Measurements from ENCODE around the gene DEPDC1.

Gene DEPDC1

DNA sequence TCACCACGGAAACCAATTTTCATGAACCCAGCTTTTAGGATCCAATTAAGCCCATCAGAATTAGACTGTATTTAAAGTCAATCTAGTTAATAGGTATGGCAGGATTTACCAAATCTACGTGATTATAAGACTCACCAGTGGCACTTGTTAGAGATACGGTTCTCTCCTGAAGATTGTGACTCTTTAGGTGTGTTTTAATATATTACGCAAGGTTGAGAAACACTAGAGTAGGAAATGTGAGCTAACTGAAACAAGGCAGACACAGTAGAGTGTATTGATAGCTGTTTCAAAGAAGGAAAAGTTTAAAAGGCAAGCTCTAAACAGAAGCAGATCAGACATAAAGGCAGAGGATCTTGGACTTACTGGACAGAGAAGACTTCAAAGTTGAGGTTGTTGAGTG is 35.9 kb downstream of the DEPDC1 start:
- no peak overlapping the region for H3K4me2 ChIP-seq (ENCODE audit: low read length)
- no peaks in the 10 kb centered on the region for H3K9me3 ChIP-seq (ENCODE audit: low read length)
- no peaks in the 10 kb centered on the region for H3K27me3 ChIP-seq (ENCODE audit: insufficient read depth, low read length)
- H3K36me3 ChIP-seq (ENCODE audit: insufficient read depth, low read length), result no peaks in the 10 kb centered on the region
- no peaks in the 10 kb centered on the region for H3K79me2 ChIP-seq (ENCODE audit: insufficient read depth, low read length)
- no peak overlapping the region for H3K9ac ChIP-seq (ENCODE audit: low read length)
- no peaks in the 10 kb centered on the region for H4K20me1 ChIP-seq (ENCODE audit: insufficient read depth, low read length)
- H2AFZ ChIP-seq (ENCODE audit: low read length), result no peak overlapping the region
- TF ChIP-seq CTCF (IDR thresholded peaks at IDR 0.05; ENCODE audit: low read length) (no peak), EZH2 (IDR thresholded peaks at IDR 0.05; ENCODE audit: borderline replicate concordance, low read length) (no peak)
- H3K4me1 ChIP-seq (ENCODE audit: insufficient read depth, low read length, severe bottlenecking), result no peaks in the 10 kb centered on the region
- no peaks in the 10 kb centered on the region for H3F3A ChIP-seq (ENCODE audit: insufficient read depth, low read length)
- H3K27ac ChIP-seq (ENCODE audit: low read depth, low read length, poor library complexity, severe bottlenecking), result no peak overlapping the region
- H3K9me2 ChIP-seq (ENCODE audit: low read depth, low read length), result no peaks in the 10 kb centered on the region
- H3K4me3 ChIP-seq (ENCODE audit: low read depth, low read length, poor library complexity, severe bottlenecking), result no peak overlapping the region

GRCh38 chr1:68459796-68460195 is 37.1 kb downstream of the DEPDC1 start:
- Histone ChIP-seq H3K4me3 (ENCODE audit: low read depth, low read length, poor library complexity, severe bottlenecking) (no peak overlapping the region), H3K4me1 (ENCODE audit: insufficient read depth, low read length, severe bottlenecking) (no peaks in the 10 kb centered on the region), H3K79me2 (ENCODE audit: insufficient read depth, low read length) (no peaks in the 10 kb centered on the region), H3K27me3 (ENCODE audit: insufficient read depth, low read length) (no peaks in the 10 kb centered on the region), H3K4me2 (ENCODE audit: low read length) (no peak overlapping the region), H3K9me3 (ENCODE audit: low read length) (no peaks in the 10 kb centered on the region), H2AFZ (ENCODE audit: low read length) (no peak overlapping the region), H3K36me3 (ENCODE audit: insufficient read depth, low read length) (no peaks in the 10 kb centered on the region), H3K9me2 (ENCODE audit: low read depth, low read length) (no peaks in the 10 kb centered on the region), H3K27ac (ENCODE audit: low read depth, low read length, poor library complexity, severe bottlenecking) (no peak overlapping the region), H3F3A (ENCODE audit: insufficient read depth, low read length) (no peaks in the 10 kb centered on the region), H3K9ac (ENCODE audit: low read length) (no peak overlapping the region), H4K20me1 (ENCODE audit: insufficient read depth, low read length) (no peaks in the 10 kb centered on the region)
- TF ChIP-seq EZH2 (IDR thresholded peaks at IDR 0.05; ENCODE audit: borderline replicate concordance, low read length) (no peak), CTCF (IDR thresholded peaks at IDR 0.05; ENCODE audit: low read length) (no peak)

DNA sequence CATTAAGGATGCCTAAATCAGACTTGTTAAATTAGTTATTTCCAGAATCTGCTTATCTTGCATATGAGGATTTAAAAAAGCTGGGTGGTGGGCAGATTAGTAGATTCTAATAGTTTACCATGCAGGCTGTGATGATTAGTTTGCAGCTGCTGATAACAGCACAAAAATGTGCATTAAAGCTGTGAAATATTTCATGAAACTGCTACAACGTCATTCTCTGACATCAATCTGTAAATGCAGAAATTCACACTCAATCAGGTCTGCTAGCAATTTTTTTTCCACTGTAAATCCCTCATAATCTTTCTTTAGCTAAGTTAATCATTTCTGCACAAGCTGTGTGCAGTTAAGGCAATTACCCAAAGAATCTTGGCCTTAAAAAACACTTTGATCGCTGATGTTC is 37.8 kb downstream of the DEPDC1 start:
- no peaks in the 10 kb centered on the region for H3K9me2 ChIP-seq (ENCODE audit: low read depth, low read length)
- H3K27ac ChIP-seq (ENCODE audit: low read depth, low read length, poor library complexity, severe bottlenecking), result no peak overlapping the region
- H3K4me2 ChIP-seq (ENCODE audit: low read length), result no peak overlapping the region

More for the DNA sequence above, 37.8 kb downstream of the DEPDC1 start:
- Histone ChIP-seq H3K36me3 (ENCODE audit: insufficient read depth, low read length) (no peaks in the 10 kb centered on the region), H4K20me1 (ENCODE audit: insufficient read depth, low read length) (no peaks in the 10 kb centered on the region), H3K4me1 (ENCODE audit: insufficient read depth, low read length, severe bottlenecking) (no peaks in the 10 kb centered on the region), H3K4me3 (ENCODE audit: low read depth, low read length, poor library complexity, severe bottlenecking) (no peak overlapping the region), H3K9me3 (ENCODE audit: low read length) (no peaks in the 10 kb centered on the region), H3K27me3 (ENCODE audit: insufficient read depth, low read length) (no peaks in the 10 kb centered on the region), H3K9ac (ENCODE audit: low read length) (no peak overlapping the region), H2AFZ (ENCODE audit: low read length) (no peak overlapping the region), H3F3A (ENCODE audit: insufficient read depth, low read length) (no peaks in the 10 kb centered on the region), H3K79me2 (ENCODE audit: insufficient read depth, low read length) (no peaks in the 10 kb centered on the region)
- TF ChIP-seq EZH2 (IDR thresholded peaks at IDR 0.05; ENCODE audit: borderline replicate concordance, low read length) (no peak), CTCF (IDR thresholded peaks at IDR 0.05; ENCODE audit: low read length) (no peak)
